ENCODE results near the gene CDC42SE1.

- TF ChIP-seq CTCF (conservative IDR thresholded peaks at IDR 0.05) (no peak), EZH2 (IDR thresholded peaks at IDR 0.05; ENCODE audit: low read depth) (no peak)
Observed at GRCh38 chr1:151060007-151060656, 710 bp upstream of the CDC42SE1 start, which contains the start of gene MLLT11.

Data from PC-9 (cell line).